CD4-positive, alpha-beta T cell (primary cell): Measurements from ENCODE around the gene KYNU. TPM values are rescaled to one million over a fixed set of nuclear protein-coding genes. Genes with fewer than 3 reads are reported as not detected.

Experiments
- ATAC-seq: fragments of 200-7000 bp; cut with Tn5 transposase; one replicate; pipeline ENCODE4 v1.10.0; 2022; ENCODE audit warnings: mild to moderate bottlenecking; ENCODE audit not compliant: poor library complexity
- CTCF ChIA-PET: fragments of 350-600 bp; sonication (Branson Sonifier 250); formaldehyde crosslinking; loops from one replicate; lab custom pipeline; 2021; ENCODE audit warnings: antibody characterized with exemption, inconsistent platforms; lab: Charles Lee
- POLR2A ChIA-PET: fragments of 350-600 bp; sonication (Branson Sonifier 250); formaldehyde crosslinking; loops from one replicate; lab custom pipeline; 2021; ENCODE audit warnings: antibody characterized with exemption, inconsistent platforms; lab: Charles Lee
- DNase-seq, 14 experiments: peaks; one replicate each; pipeline ENCODE4 v3.0.0-alpha.2; 2013 to 2020; ENCODE audit warnings: mixed read lengths in 2 of 14
- H3K27ac ChIP-seq, 2 donors: one replicate each; pipeline versions ENCODE4 v1.5.1 to v1.7.0; 2013; ENCODE audit warnings: low read length in 2 of 2, low read depth in 1 of 2, mild to moderate bottlenecking in 1 of 2
- H3K27me3 ChIP-seq, 2 experiments: 1 replicate in 1 of 2; 2 replicates in 1 of 2; pipeline versions ENCODE4 v1.6.1 to v1.7.0; 2013; ENCODE audit warnings: low read length in 2 of 2, control low read depth in 1 of 2, mild to moderate bottlenecking in 1 of 2, moderate library complexity in 1 of 2; ENCODE audit not compliant: insufficient read depth in 2 of 2, control insufficient read depth in 1 of 2
- H3K36me3 ChIP-seq: one replicate; pipeline ENCODE4 v1.6.1; 2013; ENCODE audit warnings: low read length, control low read depth; ENCODE audit not compliant: insufficient read depth
- H3K4me1 ChIP-seq: one replicate; pipeline ENCODE4 v1.6.1; 2013; ENCODE audit warnings: low read length, control low read depth; ENCODE audit not compliant: insufficient read depth
- H3K4me3 ChIP-seq: one replicate; pipeline ENCODE4 v1.5.1; 2013; ENCODE audit warnings: mild to moderate bottlenecking, low read length, moderate library complexity
- H3K9me3 ChIP-seq, 2 experiments: 1 replicate in 1 of 2; 2 replicates in 1 of 2; pipeline versions ENCODE4 v1.6.1 to v1.7.0; 2013; ENCODE audit warnings: low read length in 2 of 2, mild to moderate bottlenecking in 2 of 2, control low read depth in 1 of 2, moderate library complexity in 1 of 2; ENCODE audit not compliant: control insufficient read depth in 1 of 2, insufficient read depth in 1 of 2
- H3K27ac Mint-ChIP-seq: one replicate; pipeline ENCODE4 v1.8.0; 2020; ENCODE audit warnings: mixed read lengths
- H3K27me3 Mint-ChIP-seq: one replicate; pipeline ENCODE4 v1.8.0; 2021; ENCODE audit warnings: mixed read lengths
- H3K36me3 Mint-ChIP-seq: one replicate; pipeline ENCODE4 v1.8.0; 2021; ENCODE audit warnings: low read depth, mixed read lengths
- H3K4me1 Mint-ChIP-seq: one replicate; pipeline ENCODE4 v1.8.0; 2021; ENCODE audit warnings: low read depth, mixed read lengths
- H3K4me3 Mint-ChIP-seq: one replicate; pipeline ENCODE4 v1.8.0; 2020; ENCODE audit warnings: mild to moderate bottlenecking, mixed read lengths
- H3K9me3 Mint-ChIP-seq: one replicate; pipeline ENCODE4 v1.8.0; 2020; ENCODE audit warnings: mixed read lengths
- intact Hi-C, 2 experiments: fragments of 100-400 bp; cut with DNase I in 1 of 2; cut with micrococcal nuclease in 1 of 2; formaldehyde crosslinking; loops; one replicate each; pipeline versions ENCODE4 v1.15.1 to v1.9.0; 2023 to 2025; cut with DNase I, micrococcal nuclease
- total RNA-seq, 174 experiments: library from RNA in 2 of 174; stranded (reverse) in 2 of 174; gene quantifications; one replicate each; pipeline ENCODE4 v1.2.3 and lab custom pipeline; 2021 to 2026
- TF ChIP-seq, protein P1 (sequence below): fragments of 200-600 bp; IDR thresholded peaks from one replicate; pipeline ENCODE4 v1.8.0; 2022; ENCODE audit warnings: antibody characterized with exemption, mild to moderate bottlenecking

The KYNU gene
- total RNA-seq, 2 experiments from 2014 or later, result 0.38 to 0.50 TPM

DNA sequence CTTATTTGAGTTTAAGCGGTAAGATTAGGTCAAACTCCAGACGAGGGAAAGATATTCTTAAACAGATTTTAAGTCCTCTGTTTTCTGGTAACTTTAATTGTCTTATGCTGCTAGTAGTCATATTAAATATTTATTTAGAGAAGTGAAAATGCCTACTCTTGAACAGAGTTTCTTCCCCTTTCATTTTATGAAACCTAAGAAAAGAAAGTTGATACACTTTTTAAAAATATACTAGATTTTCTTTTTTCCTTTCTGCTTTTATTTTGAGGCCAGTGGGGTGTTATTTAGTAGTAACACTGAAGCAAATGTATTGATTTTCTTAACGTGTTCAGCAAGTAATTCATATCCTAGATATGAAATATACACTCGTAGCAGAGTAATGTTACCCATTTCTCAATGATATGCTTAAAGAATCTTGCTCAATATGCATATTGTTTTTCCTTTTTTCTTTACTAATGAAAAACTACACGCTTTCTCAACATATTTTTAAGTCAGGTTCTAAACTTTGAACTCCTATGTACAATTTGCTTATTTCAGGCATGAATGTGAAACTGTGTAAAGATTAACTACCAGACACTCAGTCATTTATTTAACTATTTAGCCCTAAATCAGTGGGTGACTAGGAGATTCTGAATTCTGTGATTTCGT is 691 bp downstream of the KYNU start:
- no peaks in the 10 kb centered on the region for H3K36me3 Mint-ChIP-seq
- ChIA-PET CTCF (no interaction called here), POLR2A (no interaction called here)
- no peak overlapping the region for H3K27ac Mint-ChIP-seq
- TF ChIP-seq, protein P1, sequence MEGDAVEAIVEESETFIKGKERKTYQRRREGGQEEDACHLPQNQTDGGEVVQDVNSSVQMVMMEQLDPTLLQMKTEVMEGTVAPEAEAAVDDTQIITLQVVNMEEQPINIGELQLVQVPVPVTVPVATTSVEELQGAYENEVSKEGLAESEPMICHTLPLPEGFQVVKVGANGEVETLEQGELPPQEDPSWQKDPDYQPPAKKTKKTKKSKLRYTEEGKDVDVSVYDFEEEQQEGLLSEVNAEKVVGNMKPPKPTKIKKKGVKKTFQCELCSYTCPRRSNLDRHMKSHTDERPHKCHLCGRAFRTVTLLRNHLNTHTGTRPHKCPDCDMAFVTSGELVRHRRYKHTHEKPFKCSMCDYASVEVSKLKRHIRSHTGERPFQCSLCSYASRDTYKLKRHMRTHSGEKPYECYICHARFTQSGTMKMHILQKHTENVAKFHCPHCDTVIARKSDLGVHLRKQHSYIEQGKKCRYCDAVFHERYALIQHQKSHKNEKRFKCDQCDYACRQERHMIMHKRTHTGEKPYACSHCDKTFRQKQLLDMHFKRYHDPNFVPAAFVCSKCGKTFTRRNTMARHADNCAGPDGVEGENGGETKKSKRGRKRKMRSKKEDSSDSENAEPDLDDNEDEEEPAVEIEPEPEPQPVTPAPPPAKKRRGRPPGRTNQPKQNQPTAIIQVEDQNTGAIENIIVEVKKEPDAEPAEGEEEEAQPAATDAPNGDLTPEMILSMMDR, result no peak
- Histone ChIP-seq H3K27me3 (no peaks in the 10 kb centered on the region), H3K36me3 (no peaks in the 10 kb centered on the region), H3K4me1 (no peaks in the 10 kb centered on the region), H3K9me3 (no peaks in the 10 kb centered on the region), H3K27ac (no peak overlapping the region), H3K4me3 (peak overlapping the region; percentile 8)
- H3K4me1 Mint-ChIP-seq, result no peaks in the 10 kb centered on the region
- no peak overlapping the region for H3K4me3 Mint-ChIP-seq
- H3K27me3 Mint-ChIP-seq, result no peaks in the 10 kb centered on the region
- intact Hi-C loops, result no loop called here
- no peak for DNase-seq
- H3K9me3 Mint-ChIP-seq, result peaks cover 3% of the 10 kb centered on the region
- no peak for ATAC-seq

DNA sequence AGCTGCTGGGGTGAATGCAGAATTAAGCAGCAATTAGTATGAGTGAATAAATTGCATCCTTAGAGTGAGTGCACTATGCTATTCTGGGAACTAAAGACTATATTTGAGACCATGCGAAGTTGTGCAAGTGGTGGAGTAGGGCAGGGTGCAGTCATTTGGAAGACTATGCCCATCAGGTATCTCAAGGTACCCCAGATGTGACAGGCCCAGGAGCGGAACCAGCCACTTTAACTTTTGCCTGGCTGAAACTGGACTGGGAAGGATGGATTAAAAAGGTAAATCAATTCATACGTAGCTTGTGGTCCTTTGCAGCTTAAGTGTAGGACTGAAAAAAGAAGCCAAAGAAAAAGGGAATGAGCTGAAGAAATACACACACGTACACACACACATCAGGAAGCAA is 1.7 kb downstream of the KYNU start:
- TF ChIP-seq, protein P1, result no peak
- no peak overlapping the region for H3K27ac ChIP-seq
- no peak overlapping the region for H3K4me3 Mint-ChIP-seq

DNA sequence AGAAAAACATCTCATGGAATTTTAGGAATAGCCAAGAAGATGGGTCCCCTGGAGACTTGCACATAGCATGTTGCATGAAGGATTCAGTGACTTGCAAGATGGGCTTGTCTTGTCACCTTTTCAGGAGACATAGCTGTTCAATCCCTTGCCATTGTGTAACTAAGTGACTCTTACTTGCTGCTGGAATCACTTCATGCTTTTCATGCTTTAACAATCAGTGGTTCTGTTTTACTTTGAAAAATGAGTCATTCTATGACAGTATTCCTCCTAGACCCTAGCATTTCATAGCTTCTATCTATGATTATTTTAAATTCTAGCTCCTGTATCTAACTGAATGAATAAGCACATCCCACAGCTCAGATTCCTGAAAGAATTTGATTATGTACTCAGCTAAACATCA is 2.8 kb downstream of the KYNU start:
- CTCF ChIA-PET, result interaction anchor here (0.6 kb wide), 1 partner anchor 209 kb away, joined by 3 read pairs; no protein-coding TSS in a partner anchor
- Mint-ChIP-seq H3K9me3 (peaks cover 3% of the 10 kb centered on the region), H3K4me3 (no peak overlapping the region), H3K4me1 (no peaks in the 10 kb centered on the region), H3K27me3 (no peaks in the 10 kb centered on the region), H3K27ac (no peak overlapping the region), H3K36me3 (no peaks in the 10 kb centered on the region)
- no peaks in the 10 kb centered on the region for H3K36me3 ChIP-seq
- no peak for ATAC-seq
- no peaks in the 10 kb centered on the region for H3K27me3 ChIP-seq
- H3K4me1 ChIP-seq, result no peaks in the 10 kb centered on the region
- POLR2A ChIA-PET, result no interaction called here
- TF ChIP-seq, protein P1, result no peak
- DNase-seq, result peak in 2 of 14 experiments; percentile 38 to 44
- H3K27ac ChIP-seq, result no peak overlapping the region
- intact Hi-C loops, result no loop called here
- H3K9me3 ChIP-seq, result no peaks in the 10 kb centered on the region
- H3K4me3 ChIP-seq, result no peak overlapping the region

More for the DNA sequence above, 1.7 kb downstream of the KYNU start:
- DNase-seq, result no peak
- H3K4me3 ChIP-seq, result no peak overlapping the region
- ChIA-PET CTCF (no interaction called here), POLR2A (no interaction called here)
- no peaks in the 10 kb centered on the region for H3K36me3 Mint-ChIP-seq
- no peak for ATAC-seq
- no peaks in the 10 kb centered on the region for H3K4me1 Mint-ChIP-seq
- H3K9me3 ChIP-seq, result no peaks in the 10 kb centered on the region
- intact Hi-C loops, result no loop called here
- no peaks in the 10 kb centered on the region for H3K27me3 Mint-ChIP-seq
- H3K4me1 ChIP-seq, result no peaks in the 10 kb centered on the region
- H3K9me3 Mint-ChIP-seq, result peaks cover 3% of the 10 kb centered on the region
- no peak overlapping the region for H3K27ac Mint-ChIP-seq
- H3K27me3 ChIP-seq, result no peaks in the 10 kb centered on the region
- H3K36me3 ChIP-seq, result no peaks in the 10 kb centered on the region
